NOMO-1 treated with dmso at 0.1 percent for 144 hours (cell line): ENCODE measurements around the gene CCR5AS.

Source experiments
- DNase-seq: peaks from one replicate; lab custom pipeline; 2025; ENCODE audit not compliant: unreplicated experiment; lab: John Stamatoyannopoulos, UW

Gene CCR5AS

DNA sequence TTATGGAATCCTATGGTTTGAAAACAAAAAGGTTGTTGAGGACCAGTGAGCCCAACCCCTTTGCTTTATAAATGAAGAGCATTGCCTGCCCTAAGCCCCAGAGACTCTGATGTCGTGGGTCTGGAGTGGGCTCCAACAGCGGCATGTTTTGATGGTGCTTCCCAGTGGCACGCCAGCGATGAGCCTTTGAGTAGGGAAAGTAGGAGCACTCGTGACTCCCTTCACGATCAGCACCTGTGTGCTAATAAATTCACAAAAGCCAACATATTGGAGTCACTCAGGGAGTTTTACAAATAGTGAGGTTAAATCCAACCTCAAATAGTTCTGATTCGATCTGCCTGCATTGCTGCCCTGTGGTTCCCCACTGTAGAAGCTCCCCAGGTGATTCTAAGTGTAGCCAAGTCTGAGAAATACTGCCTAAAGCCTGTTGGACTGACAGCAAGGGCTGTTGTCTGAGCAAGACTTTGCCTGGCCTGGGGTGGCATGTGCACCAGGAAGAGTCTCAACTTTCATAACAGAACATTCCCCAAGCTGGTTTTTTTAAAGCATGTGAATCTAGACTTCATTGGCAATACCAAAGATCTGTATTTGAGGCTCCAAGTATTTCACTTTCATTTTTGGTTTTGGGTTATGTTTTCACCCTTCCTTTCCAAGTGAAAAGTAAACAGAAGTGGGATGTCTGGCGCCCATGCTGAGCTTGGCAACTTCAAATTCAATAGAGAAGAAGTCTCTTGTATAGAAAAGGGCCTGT, 26.2 kb downstream of the CCR5AS start:
- no peak for DNase-seq

DNA sequence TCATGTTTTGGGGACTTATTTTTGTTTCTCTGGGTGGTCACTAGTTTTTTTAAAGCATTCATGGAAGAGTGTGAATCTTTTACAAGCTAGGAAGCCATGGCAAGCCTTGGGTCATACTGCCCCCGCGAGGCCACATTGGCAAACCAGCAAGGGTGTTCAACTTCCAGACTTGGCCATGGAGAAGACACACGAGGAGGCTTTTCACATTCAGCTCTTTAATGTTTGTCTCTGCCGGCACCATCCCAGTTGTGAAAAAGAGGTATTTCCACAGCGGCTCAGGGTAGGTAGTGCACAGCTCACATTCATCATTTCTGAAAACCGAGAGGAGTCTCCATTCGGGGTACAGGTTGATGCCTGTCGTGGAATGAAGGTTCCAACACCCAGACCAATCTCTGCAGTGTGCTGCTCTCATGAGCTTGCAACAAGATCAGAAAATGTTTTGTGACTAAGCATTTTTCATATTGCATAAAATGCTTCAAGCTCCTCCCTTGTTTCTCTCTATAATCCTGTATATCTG, 28.4 kb downstream of the CCR5AS start:
- DNase-seq: peak; percentile 42

DNA sequence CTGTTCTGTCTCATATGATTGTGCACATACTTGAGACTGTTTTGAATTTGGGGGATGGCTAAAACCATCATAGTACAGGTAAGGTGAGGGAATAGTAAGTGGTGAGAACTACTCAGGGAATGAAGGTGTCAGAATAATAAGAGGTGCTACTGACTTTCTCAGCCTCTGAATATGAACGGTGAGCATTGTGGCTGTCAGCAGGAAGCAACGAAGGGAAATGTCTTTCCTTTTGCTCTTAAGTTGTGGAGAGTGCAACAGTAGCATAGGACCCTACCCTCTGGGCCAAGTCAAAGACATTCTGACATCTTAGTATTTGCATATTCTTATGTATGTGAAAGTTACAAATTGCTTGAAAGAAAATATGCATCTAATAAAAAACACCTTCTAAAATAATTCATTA, 31.1 kb downstream of the CCR5AS start:
- DNase-seq: no peak

DNA sequence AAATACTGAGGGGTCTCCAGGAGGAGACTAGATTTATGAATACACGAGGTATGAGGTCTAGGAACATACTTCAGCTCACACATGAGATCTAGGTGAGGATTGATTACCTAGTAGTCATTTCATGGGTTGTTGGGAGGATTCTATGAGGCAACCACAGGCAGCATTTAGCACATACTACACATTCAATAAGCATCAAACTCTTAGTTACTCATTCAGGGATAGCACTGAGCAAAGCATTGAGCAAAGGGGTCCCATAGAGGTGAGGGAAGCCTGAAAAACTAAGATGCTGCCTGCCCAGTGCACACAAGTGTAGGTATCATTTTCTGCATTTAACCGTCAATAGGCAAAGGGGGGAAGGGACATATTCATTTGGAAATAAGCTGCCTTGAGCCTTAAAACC, 31.6 kb downstream of the CCR5AS start:
- DNase-seq: no peak

DNA sequence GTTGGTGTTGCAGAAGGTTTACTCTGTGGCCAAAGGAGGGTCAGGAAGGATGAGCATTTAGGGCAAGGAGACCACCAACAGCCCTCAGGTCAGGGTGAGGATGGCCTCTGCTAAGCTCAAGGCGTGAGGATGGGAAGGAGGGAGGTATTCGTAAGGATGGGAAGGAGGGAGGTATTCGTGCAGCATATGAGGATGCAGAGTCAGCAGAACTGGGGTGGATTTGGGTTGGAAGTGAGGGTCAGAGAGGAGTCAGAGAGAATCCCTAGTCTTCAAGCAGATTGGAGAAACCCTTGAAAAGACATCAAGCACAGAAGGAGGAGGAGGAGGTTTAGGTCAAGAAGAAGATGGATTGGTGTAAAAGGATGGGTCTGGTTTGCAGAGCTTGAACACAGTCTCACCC, 32.1 kb downstream of the CCR5AS start:
- DNase-seq: no peak

DNA sequence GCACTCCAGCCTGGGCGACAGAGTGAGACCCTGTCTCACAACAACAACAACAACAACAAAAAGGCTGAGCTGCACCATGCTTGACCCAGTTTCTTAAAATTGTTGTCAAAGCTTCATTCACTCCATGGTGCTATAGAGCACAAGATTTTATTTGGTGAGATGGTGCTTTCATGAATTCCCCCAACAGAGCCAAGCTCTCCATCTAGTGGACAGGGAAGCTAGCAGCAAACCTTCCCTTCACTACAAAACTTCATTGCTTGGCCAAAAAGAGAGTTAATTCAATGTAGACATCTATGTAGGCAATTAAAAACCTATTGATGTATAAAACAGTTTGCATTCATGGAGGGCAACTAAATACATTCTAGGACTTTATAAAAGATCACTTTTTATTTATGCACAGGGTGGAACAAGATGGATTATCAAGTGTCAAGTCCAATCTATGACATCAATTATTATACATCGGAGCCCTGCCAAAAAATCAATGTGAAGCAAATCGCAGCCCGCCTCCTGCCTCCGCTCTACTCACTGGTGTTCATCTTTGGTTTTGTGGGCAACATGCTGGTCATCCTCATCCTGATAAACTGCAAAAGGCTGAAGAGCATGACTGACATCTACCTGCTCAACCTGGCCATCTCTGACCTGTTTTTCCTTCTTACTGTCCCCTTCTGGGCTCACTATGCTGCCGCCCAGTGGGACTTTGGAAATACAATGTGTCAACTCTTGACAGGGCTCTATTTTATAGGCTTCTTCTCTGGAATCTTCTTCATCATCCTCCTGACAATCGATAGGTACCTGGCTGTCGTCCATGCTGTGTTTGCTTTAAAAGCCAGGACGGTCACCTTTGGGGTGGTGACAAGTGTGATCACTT, 34.1 kb downstream of the CCR5AS start:
- DNase-seq: peak; percentile 13

DNA sequence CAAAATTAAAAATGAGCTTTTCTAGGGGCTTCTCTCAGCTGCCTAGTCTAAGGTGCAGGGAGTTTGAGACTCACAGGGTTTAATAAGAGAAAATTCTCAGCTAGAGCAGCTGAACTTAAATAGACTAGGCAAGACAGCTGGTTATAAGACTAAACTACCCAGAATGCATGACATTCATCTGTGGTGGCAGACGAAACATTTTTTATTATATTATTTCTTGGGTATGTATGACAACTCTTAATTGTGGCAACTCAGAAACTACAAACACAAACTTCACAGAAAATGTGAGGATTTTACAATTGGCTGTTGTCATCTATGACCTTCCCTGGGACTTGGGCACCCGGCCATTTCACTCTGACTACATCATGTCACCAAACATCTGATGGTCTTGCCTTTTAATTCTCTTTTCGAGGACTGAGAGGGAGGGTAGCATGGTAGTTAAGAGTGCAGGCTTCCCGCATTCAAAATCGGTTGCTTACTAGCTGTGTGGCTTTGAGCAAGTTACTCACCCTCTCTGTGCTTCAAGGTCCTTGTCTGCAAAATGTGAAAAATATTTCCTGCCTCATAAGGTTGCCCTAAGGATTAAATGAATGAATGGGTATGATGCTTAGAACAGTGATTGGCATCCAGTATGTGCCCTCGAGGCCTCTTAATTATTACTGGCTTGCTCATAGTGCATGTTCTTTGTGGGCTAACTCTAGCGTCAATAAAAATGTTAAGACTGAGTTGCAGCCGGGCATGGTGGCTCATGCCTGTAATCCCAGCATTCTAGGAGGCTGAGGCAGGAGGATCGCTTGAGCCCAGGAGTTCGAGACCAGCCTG, 35.1 kb downstream of the CCR5AS start:
- no peak for DNase-seq

DNA sequence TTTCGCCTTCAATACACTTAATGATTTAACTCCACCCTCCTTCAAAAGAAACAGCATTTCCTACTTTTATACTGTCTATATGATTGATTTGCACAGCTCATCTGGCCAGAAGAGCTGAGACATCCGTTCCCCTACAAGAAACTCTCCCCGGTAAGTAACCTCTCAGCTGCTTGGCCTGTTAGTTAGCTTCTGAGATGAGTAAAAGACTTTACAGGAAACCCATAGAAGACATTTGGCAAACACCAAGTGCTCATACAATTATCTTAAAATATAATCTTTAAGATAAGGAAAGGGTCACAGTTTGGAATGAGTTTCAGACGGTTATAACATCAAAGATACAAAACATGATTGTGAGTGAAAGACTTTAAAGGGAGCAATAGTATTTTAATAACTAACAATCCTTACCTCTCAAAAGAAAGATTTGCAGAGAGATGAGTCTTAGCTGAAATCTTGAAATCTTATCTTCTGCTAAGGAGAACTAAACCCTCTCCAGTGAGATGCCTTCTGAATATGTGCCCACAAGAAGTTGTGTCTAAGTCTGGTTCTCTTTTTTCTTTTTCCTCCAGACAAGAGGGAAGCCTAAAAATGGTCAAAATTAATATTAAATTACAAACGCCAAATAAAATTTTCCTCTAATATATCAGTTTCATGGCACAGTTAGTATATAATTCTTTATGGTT, 35.9 kb downstream of the CCR5AS start, which contains the start of gene CCR5:
CCR5 (plus strand) TSS at position 108 of the 680 bp plus-strand sequence. CDS start 1,957 bp downstream, outside the sequence.
- peak; percentile 12 for DNase-seq

DNA sequence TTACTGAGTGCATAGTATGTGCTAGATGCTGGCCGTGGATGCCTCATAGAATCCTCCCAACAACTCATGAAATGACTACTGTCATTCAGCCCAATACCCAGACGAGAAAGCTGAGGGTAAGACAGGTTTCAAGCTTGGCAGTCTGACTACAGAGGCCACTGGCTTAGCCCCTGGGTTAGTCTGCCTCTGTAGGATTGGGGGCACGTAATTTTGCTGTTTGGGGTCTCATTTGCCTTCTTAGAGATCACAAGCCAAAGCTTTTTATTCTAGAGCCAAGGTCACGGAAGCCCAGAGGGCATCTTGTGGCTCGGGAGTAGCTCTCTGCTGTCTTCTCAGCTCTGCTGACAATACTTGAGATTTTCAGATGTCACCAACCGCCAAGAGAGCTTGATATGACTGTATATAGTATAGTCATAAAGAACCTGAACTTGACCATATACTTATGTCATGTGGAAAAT, 37.2 kb downstream of the CCR5AS start:
- no peak for DNase-seq

DNA sequence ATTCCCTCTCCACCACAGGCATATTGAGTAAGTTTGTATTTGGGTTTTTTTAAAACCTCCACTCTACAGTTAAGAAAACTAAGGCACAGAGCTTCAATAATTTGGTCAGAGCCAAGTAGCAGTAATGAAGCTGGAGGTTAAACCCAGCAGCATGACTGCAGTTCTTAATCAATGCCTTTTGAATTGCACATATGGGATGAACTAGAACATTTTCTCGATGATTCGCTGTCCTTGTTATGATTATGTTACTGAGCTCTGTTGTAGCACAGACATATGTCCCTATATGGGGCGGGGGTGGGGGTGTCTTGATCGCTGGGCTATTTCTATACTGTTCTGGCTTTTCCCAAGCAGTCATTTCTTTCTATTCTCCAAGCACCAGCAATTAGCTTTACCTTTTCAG, 37.7 kb downstream of the CCR5AS start:
- no peak for DNase-seq

DNA sequence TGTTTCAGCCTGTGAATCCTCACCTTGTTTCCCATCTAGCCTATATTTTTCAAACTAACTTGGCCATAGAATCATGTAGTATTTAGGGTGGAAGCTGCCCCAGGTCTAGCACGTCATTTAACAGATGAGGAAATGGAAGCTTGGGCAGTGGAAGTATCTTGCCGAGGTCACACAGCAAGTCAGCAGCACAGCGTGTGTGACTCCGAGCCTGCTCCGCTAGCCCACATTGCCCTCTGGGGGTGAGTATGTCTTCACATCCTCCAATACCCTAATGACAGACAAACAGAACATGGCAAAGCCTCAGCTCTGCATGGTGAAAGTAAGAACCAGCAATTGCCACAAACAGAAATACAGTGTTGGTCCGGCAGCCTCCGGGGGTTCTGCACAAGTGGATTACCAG, 38.3 kb downstream of the CCR5AS start:
- peak; percentile 94 for DNase-seq

DNA sequence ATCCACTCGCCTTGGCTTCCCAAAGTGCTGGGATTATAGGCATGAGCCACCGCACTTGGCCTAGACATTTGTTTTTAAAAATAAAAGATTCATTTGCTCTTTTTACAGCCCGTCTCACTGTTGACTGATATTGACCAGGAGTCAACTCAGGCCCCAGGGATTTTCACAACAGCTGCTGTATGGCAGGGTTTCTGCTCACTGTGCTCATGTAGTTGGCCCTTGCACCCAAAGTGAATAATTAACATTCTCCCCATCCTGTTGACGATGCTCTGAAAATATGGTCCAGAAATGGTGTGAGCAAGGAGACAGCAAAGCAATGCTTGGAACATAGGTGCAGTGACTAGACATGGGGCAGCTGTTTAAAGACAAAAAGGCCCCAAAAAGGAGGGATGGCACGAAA, 39.1 kb downstream of the CCR5AS start:
- DNase-seq: no peak

DNA sequence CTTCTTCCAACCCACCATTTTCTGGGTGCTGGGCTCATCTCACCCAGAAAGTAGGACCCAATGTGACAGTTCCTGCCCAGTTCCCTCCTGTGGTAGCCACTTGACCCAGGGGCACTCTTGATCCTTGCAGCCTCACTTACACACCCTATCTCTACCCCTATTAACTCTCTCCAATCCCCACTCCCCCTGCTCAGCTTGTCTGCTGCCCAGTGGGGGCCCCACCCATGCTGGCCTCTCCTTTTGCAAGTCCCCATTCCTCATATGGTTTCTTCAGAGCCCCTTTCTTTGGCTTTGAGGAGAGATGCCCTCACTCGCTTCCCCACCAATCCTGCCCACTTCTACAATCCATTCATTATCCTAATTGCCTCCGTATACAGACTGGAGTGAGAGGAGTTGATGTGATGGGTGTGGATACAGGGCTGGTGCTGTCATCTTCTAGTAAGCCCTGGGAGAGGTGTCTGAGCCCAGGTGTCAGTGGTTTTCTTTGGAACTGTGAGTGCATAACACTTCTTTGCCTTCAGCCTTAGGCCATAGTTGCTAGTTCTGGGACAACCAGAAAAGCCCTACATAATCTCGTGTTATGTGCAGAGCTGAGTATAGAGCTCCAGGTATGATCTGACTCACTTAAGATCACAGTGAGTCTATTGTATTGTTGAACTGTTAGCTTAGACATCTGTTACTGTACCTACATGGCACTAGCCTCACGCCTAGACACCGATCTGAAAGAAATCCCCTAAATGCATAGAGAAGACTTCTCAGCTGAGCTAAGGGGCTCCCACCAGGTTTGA, 40.9 kb downstream of the CCR5AS start:
- DNase-seq: no peak

DNA sequence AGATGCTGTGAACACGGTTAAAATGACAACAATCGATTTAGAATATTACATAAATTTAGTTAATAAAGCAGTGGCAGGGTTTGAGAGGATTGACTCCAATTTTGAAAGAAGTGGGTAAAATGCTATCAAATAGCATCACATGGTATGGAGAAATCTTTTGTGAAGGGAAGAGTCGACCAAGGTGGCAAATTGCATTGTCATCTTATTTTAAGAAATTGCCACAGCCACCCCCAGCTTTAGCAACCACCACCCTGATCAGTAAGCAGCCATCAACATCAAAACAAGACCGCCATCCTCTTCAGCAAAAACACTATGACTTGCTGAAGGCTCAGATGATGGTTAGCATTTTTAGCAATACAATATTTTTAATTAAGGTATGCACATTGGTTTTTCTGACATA, 41.8 kb downstream of the CCR5AS start:
- no peak for DNase-seq

DNA sequence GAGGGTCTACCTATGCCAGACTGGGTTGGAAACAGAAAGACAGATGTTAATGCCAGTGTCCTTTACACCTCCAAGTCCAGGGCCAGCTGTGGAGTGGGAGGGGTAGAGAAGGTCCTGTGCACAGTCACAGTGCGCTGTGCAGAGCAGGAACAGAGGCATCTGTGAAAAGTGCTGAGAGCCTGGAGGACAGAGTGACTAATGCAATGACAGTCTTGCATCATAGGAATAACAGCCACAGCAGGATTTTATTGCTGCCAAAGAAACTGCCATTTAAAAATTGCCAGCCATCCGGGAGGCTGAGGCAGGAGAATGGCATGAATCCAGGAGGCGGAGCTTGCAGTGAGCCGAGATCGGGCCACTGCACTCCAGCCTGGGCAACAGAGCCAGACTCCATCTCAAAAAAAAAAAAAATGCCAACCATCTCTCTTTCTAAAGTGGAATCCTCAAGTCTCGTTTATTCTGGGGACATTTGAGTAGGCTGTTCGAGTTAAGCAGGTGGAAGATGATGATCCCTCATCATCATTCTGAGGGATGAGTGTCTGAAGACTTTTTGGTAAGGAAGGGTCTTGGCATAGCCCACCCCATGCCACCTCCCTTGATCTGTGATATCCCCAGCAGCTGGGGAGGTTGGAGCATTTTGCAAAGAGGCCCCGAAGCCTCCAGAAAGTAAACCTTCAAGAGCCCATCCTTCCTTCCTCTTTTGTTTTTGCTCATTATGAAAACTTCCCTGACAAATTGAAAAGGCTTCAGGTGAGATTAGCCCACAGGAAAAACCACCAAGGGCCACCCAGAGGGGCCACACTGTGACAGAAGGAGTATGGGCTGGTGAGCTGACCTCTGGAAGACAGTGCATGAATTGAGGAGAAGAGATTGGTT, 45.2 kb downstream of the CCR5AS start:
- peak; percentile 78 for DNase-seq

DNA sequence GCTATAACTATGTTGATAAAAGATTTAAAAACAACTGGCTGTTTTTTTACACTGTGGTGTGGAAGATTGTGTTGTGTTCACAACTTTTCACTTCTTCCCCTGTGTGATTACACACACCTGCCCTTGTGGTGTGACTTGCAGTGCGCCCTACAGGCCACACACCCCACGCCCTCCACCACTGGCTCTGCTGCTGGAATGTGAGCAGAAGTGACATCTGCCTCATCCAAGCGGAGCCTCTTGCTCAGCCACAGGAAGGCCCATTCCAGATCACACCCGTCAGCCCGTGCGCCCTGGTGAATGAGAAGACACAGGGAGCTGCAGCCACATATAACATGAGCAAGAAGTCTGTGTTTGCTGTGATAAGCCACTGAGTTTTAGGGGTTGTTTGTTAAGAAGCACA, 46.0 kb downstream of the CCR5AS start:
- no peak for DNase-seq

DNA sequence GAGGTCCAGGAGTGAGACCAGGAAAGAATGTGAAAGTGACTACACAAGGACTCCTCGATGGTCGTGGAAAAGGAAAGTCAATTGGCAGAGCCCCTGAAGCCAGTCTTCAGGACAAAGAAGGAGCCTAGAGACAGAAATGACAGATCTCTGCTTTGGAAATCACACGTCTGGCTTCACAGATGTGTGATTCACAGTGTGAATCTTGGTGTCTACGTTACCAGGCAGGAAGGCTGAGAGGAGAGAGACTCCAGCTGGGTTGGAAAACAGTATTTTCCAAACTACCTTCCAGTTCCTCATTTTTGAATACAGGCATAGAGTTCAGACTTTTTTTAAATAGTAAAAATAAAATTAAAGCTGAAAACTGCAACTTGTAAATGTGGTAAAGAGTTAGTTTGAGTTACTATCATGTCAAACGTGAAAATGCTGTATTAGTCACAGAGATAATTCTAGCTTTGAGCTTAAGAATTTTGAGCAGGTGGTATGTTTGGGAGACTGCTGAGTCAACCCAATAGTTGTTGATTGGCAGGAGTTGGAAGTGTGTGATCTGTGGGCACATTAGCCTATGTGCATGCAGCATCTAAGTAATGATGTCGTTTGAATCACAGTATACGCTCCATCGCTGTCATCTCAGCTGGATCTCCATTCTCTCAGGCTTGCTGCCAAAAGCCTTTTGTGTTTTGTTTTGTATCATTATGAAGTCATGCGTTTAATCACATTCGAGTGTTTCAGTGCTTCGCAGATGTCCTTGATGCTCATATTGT, 47.0 kb downstream of the CCR5AS start:
- no peak for DNase-seq

DNA sequence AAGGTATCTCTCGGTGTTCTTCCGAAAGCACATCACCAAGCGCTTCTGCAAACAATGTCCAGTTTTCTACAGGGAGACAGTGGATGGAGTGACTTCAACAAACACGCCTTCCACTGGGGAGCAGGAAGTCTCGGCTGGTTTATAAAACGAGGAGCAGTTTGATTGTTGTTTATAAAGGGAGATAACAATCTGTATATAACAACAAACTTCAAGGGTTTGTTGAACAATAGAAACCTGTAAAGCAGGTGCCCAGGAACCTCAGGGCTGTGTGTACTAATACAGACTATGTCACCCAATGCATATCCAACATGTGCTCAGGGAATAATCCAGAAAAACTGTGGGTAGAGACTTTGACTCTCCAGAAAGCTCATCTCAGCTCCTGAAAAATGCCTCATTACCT, 48.4 kb downstream of the CCR5AS start:
- no peak for DNase-seq
